Esophagus muscularis mucosa (tissue), 4 donors: ENCODE data around the gene BTBD16. TPM values are rescaled to one million over a fixed set of nuclear protein-coding genes. Genes with fewer than 3 reads are reported as not detected.

Experiments used
- DNase-seq: peaks from one replicate; pipeline ENCODE4 v3.0.0-alpha.2; 2017; ENCODE audit errors: extremely low spot score
- H3K27ac ChIP-seq, 4 donors: fragments of 200-600 bp; sonication (generic); replicated peaks in 1 of 4; 1 replicate in 3 of 4; 2 replicates in 1 of 4; pipeline ENCODE4 v1.5.1; 2016 to 2019; ENCODE audit warnings: mild to moderate bottlenecking in 1 of 4
- H3K27me3 ChIP-seq, 4 donors: fragments of 200-600 bp; sonication (generic); one replicate each; pipeline versions ENCODE4 v1.5.1 to v1.6.0; 2016 to 2019
- H3K36me3 ChIP-seq, 4 donors: fragments of 200-600 bp; sonication (generic); one replicate each; pipeline ENCODE4 v1.5.1; 2016 to 2019
- H3K4me1 ChIP-seq, 4 donors: fragments of 200-600 bp; sonication (generic); one replicate each; pipeline ENCODE4 v1.5.1; 2016 to 2019
- H3K4me3 ChIP-seq, 4 donors: fragments of 200-600 bp; sonication (generic); 1 replicate in 2 of 4; 2 replicates in 2 of 4; pipeline ENCODE4 v1.5.1; 2016 to 2019; ENCODE audit warnings: mild to moderate bottlenecking in 4 of 4, moderate library complexity in 1 of 4
- H3K9me3 ChIP-seq, 4 donors: fragments of 200-600 bp; sonication (generic); 1 replicate in 3 of 4; 2 replicates in 1 of 4; pipeline ENCODE4 v1.5.1; 2016 to 2019
- CTCF ChIP-seq, 3 experiments: fragments of 200-600 bp in 2 of 3; fragments of 450-650 bp in 1 of 3; sonication (generic) in 2 of 3; IDR thresholded peaks; one replicate each; pipeline ENCODE4 v1.5.1; 2017 to 2019; ENCODE audit warnings: antibody characterized with exemption in 3 of 3, mild to moderate bottlenecking in 2 of 3, moderate library complexity in 1 of 3
- EP300 ChIP-seq: sonication (generic); formaldehyde crosslinking; IDR thresholded peaks from one replicate; pipeline ENCODE4 v1.6.1; 2017; ENCODE audit warnings: antibody characterized with exemption
- POLR2A ChIP-seq: fragments of 450-650 bp; IDR thresholded peaks from one replicate; pipeline ENCODE4 v1.6.1; 2017; ENCODE audit warnings: antibody characterized with exemption, moderate library complexity, mild to moderate bottlenecking, low read depth
- POLR2AphosphoS5 ChIP-seq, 2 donors: sonication (generic); formaldehyde crosslinking; IDR thresholded peaks; one replicate each; pipeline ENCODE4 v1.6.1; 2017; ENCODE audit warnings: antibody characterized with exemption in 2 of 2
- WGBS: methylation state at CpG from one replicate; pipeline ENCODE4 v1.1.5; 2018; 5-methylcytosine and 5-hydroxymethylcytosine counted together
- intact Hi-C: fragments of 100-400 bp; cut with DNase I; formaldehyde crosslinking; loops from one replicate; pipeline ENCODE4 v1.15.1; 2023
- total RNA-seq, 4 donors: library from RNA; depleted of rRNA; stranded (reverse); fragments of >200 nt; gene quantifications; one replicate each; pipeline versions ENCODE4 v1.1.0 to v1.2.1, GENCODE V29; 2016

The BTBD16 gene
- total RNA-seq, 4 donors from 2014 or later = 0.29 TPM; not detected in 3

- Histone ChIP-seq H3K27me3 (no peaks in the 10 kb centered on the region), H3K4me1 (peaks cover 42 to 62% (median 59%) of the 10 kb centered on the region in 4 donors), H3K36me3 (no peaks in the 10 kb centered on the region), H3K9me3 (no peaks in the 10 kb centered on the region), H3K27ac (peak overlapping the region; percentile 70 to 86 (median 84)), H3K4me3 (no peak overlapping the region)
- WGBS = 54% methylated on average over 8 of the region's 8 CpGs
- DNase-seq = no peak
- intact Hi-C loops = loop anchor here (1.0 to 5.0 kb wide), 3 partner anchors 44 to 225 kb away; no protein-coding TSS in a partner anchor
- TF ChIP-seq POLR2A (no peak), EP300 (no peak), CTCF (IDR thresholded peaks at IDR 0.05) (peak; percentile 84 to 89 (median 86)), POLR2AphosphoS5 (IDR thresholded peaks at IDR 0.05) (no peak)
These were observed 71.4 kb downstream of the BTBD16 start for GRCh38 chr10:122342293-122343134.

- Histone ChIP-seq H3K27ac (peak overlapping the region; percentile 70 to 86 (median 84)), H3K4me3 (no peak overlapping the region), H3K36me3 (no peaks in the 10 kb centered on the region), H3K27me3 (no peaks in the 10 kb centered on the region), H3K9me3 (no peaks in the 10 kb centered on the region), H3K4me1 (peaks cover 40 to 62% (median 55%) of the 10 kb centered on the region in 4 donors)
- no peak for DNase-seq
- WGBS = 89% methylated on average over 11 of the region's 11 CpGs
- intact Hi-C loops = loop anchor here (2.0 to 5.0 kb wide), 2 partner anchors 44 to 224 kb away; no protein-coding TSS in a partner anchor
- TF ChIP-seq POLR2AphosphoS5 (IDR thresholded peaks at IDR 0.05) = no peak
- TF ChIP-seq POLR2A = no peak
- no peak for TF ChIP-seq EP300
- no peak for TF ChIP-seq CTCF (IDR thresholded peaks at IDR 0.05)
These were observed 72.2 kb downstream of the BTBD16 start for GRCh38 chr10:122343135-122343800.

GRCh38 chr10:122343936-122344335 is 72.8 kb downstream of the BTBD16 start:
- DNase-seq = no peak
- Histone ChIP-seq H3K4me1 (peaks cover 33 to 55% (median 49%) of the 10 kb centered on the region in 4 donors), H3K4me3 (no peak overlapping the region), H3K9me3 (no peaks in the 10 kb centered on the region), H3K27me3 (no peaks in the 10 kb centered on the region), H3K27ac (no peak overlapping the region), H3K36me3 (no peaks in the 10 kb centered on the region)
- TF ChIP-seq POLR2A = no peak
- TF ChIP-seq EP300 = no peak
- no peak for TF ChIP-seq POLR2AphosphoS5 (IDR thresholded peaks at IDR 0.05)
- no peak for TF ChIP-seq CTCF (IDR thresholded peaks at IDR 0.05)
- WGBS = 97% methylated on average over 8 of the region's 8 CpGs
- intact Hi-C loops = loop anchor here (2.0 to 5.0 kb wide), 2 partner anchors 45 to 223 kb away; no protein-coding TSS in a partner anchor

- Histone ChIP-seq H3K4me3 (no peak overlapping the region), H3K36me3 (no peaks in the 10 kb centered on the region), H3K4me1 (peaks cover 28 to 47% (median 41%) of the 10 kb centered on the region in 4 donors), H3K27ac (no peak overlapping the region), H3K9me3 (no peaks in the 10 kb centered on the region), H3K27me3 (no peaks in the 10 kb centered on the region)
- DNase-seq = no peak
- 85% methylated on average over 9 of the region's 9 CpGs for WGBS
- no peak for TF ChIP-seq POLR2AphosphoS5 (IDR thresholded peaks at IDR 0.05)
- no peak for TF ChIP-seq CTCF (IDR thresholded peaks at IDR 0.05)
- TF ChIP-seq EP300 = no peak
- TF ChIP-seq POLR2A = no peak
- intact Hi-C loops = loop anchor here (5.0 kb wide), 1 partner anchor 223 kb away; no protein-coding TSS in a partner anchor
These were observed 73.7 kb downstream of the BTBD16 start for GRCh38 chr10:122344741-122345258.
